Ascending aorta (tissue), 2 donors: ENCODE results near the gene NDUFS6. TPM values are rescaled to one million over a fixed set of nuclear protein-coding genes. Genes with fewer than 3 reads are reported as not detected.

Source experiments
- DNase-seq, 2 donors: peaks; one replicate each; pipeline ENCODE4 v3.0.0-alpha.2; 2019; ENCODE audit warnings: low spot score in 2 of 2
- H3K27ac ChIP-seq, 2 donors: fragments of 200-600 bp; sonication (generic); one replicate each; pipeline ENCODE4 v1.5.1; 2016 to 2017; ENCODE audit warnings: mild to moderate bottlenecking in 1 of 2
- H3K27me3 ChIP-seq: fragments of 200-600 bp; sonication (generic); one replicate; pipeline ENCODE4 v1.5.1; 2017
- H3K36me3 ChIP-seq, 2 donors: fragments of 200-600 bp; sonication (generic); one replicate each; pipeline ENCODE4 v1.5.1; 2016
- H3K4me1 ChIP-seq, 2 donors: fragments of 200-600 bp; sonication (generic); one replicate each; pipeline ENCODE4 v1.5.1; 2016 to 2017; ENCODE audit warnings: mild to moderate bottlenecking in 1 of 2
- H3K4me3 ChIP-seq, 2 donors: fragments of 200-600 bp; sonication (generic); one replicate each; pipeline ENCODE4 v1.5.1; 2016 to 2017; ENCODE audit warnings: mild to moderate bottlenecking in 1 of 2
- H3K9me3 ChIP-seq, 2 donors: fragments of 200-600 bp; sonication (generic); one replicate each; pipeline ENCODE4 v1.5.1; 2016
- intact Hi-C: fragments of 100-400 bp; cut with DNase I; formaldehyde crosslinking; loops from one replicate; pipeline ENCODE4 v1.15.1; 2023
- total RNA-seq: library from RNA; depleted of rRNA; stranded (reverse); fragments of >200 nt; gene quantifications from one replicate; pipeline ENCODE4 v1.1.0, GENCODE V29; 2016
- TF ChIP-seq, protein P1 (sequence below), 3 experiments: fragments of 200-600 bp in 2 of 3; fragments of 450-650 bp in 1 of 3; sonication (generic) in 2 of 3; IDR thresholded peaks; one replicate each; pipeline ENCODE4 v1.5.1; 2016 to 2019; ENCODE audit warnings: antibody characterized with exemption in 3 of 3, mild to moderate bottlenecking in 1 of 3, moderate library complexity in 1 of 3

NDUFS6 gene
- total RNA-seq, 1 donor from 2014 or later, result 29.8 TPM

DNA sequence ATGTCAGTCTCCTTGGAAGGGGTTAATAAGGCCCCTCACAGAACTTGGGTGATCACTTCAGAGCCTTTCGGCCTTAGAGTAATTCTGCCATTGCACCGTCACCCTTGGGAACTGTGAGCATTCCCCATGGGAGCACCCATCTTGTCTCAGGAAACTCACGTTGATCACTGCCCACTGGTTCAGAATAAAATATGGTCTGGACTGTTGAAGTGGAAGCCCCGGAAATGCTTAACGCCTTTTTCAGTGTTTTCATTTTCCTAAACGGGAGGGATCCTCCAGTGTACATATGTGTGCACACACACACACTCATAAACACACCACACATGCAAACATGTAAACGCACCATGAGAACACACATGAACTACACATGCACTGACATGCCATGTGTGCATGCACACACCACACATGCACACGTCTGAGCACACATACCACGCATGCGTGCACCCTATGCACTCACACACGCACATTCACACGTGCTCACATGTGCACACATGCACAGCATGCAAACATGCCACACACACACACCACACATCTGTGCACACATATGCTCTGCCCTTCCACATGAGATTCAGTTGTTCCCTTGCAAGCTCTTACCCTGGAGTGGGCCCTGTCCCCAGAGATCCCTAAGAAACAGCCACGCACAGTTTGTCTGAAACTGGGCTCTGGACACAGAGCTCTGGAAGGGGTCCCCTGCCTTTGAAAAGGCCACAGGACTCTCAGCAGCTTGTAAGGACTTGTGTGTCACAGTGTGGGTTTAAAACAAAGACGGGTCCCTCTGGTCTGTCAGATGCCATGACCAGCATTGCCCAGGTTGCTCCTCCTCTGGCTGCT lies 18.6 kb upstream of the NDUFS6 start:
- TF ChIP-seq, protein P1, sequence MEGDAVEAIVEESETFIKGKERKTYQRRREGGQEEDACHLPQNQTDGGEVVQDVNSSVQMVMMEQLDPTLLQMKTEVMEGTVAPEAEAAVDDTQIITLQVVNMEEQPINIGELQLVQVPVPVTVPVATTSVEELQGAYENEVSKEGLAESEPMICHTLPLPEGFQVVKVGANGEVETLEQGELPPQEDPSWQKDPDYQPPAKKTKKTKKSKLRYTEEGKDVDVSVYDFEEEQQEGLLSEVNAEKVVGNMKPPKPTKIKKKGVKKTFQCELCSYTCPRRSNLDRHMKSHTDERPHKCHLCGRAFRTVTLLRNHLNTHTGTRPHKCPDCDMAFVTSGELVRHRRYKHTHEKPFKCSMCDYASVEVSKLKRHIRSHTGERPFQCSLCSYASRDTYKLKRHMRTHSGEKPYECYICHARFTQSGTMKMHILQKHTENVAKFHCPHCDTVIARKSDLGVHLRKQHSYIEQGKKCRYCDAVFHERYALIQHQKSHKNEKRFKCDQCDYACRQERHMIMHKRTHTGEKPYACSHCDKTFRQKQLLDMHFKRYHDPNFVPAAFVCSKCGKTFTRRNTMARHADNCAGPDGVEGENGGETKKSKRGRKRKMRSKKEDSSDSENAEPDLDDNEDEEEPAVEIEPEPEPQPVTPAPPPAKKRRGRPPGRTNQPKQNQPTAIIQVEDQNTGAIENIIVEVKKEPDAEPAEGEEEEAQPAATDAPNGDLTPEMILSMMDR (IDR thresholded peaks at IDR 0.05), result no peak
- no peak for DNase-seq
- Histone ChIP-seq H3K36me3 (no peaks in the 10 kb centered on the region), H3K4me3 (no peak overlapping the region), H3K4me1 (no peaks in the 10 kb centered on the region), H3K9me3 (no peaks in the 10 kb centered on the region), H3K27ac (no peak overlapping the region), H3K27me3 (no peaks in the 10 kb centered on the region)
- intact Hi-C loops, result no loop called here

DNA sequence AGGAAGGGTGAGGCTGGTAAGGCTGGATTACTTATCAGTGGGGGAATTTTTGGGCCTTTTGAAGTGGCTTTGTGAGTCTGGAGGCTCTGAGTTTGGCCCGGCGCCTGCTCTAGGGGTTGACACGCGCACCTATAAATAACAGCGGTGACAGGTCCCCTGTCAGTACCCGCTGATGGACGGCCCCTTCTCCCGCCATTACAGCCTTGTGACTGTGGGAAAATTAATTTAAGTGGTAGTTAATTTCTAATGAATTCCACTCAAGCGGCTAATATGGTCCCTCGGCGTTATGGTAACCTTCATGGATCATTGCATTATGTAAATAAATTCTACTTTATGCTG lies 18.0 kb upstream of the NDUFS6 start:
- TF ChIP-seq, protein P1 (IDR thresholded peaks at IDR 0.05), result no peak
- Histone ChIP-seq H3K27me3 (no peaks in the 10 kb centered on the region), H3K36me3 (no peaks in the 10 kb centered on the region), H3K9me3 (no peaks in the 10 kb centered on the region), H3K4me3 (no peak overlapping the region), H3K27ac (no peak overlapping the region), H3K4me1 (no peaks in the 10 kb centered on the region)
- intact Hi-C loops, result no loop called here
- DNase-seq, result no peak

DNA sequence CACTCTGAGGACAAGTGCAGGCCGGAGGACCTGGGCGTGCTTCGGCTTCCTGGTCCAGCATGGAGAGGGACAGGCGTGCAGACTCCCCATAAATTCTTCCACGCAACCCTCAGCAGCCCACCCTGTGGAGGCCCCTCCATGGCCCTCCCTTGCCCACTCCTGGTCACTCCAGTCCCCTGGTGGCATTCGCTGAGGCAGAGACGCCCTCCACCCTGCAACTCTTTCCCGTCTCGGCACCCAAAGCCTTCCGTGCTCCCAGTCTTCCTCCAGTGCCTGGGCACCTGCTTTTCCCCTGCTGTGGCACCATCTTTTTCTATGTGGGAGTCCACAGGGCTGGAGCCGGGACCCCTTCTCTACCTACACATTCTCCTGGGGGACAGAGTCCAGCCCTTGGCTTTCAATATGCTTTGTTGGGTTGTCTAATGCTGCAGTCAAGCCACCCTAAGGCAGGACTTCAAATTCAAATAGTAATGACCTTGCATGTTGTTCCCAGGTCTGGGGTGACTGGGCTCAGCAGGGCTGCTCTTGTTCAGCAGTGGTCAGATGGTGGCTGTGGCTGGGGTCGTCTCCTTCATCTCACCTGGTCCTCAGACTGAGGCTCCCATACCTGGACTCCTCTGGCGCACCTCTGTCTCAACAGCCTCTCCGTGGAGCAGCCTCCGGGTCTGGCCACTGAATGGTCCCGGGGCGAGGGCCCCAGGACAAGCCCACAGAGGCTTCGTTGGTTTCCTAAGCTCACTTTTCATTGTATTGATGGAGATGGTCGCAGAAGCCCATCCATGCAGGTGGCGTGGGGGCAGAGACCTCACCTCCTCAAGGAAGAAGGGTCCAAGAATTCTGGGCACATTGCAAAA lies 16.8 kb upstream of the NDUFS6 start:
- intact Hi-C loops, result no loop called here
- no peak for DNase-seq
- Histone ChIP-seq H3K27ac (no peak overlapping the region), H3K4me3 (no peak overlapping the region), H3K27me3 (no peaks in the 10 kb centered on the region), H3K4me1 (no peaks in the 10 kb centered on the region), H3K36me3 (no peaks in the 10 kb centered on the region), H3K9me3 (no peaks in the 10 kb centered on the region)
- TF ChIP-seq, protein P1 (IDR thresholded peaks at IDR 0.05), result no peak

DNA sequence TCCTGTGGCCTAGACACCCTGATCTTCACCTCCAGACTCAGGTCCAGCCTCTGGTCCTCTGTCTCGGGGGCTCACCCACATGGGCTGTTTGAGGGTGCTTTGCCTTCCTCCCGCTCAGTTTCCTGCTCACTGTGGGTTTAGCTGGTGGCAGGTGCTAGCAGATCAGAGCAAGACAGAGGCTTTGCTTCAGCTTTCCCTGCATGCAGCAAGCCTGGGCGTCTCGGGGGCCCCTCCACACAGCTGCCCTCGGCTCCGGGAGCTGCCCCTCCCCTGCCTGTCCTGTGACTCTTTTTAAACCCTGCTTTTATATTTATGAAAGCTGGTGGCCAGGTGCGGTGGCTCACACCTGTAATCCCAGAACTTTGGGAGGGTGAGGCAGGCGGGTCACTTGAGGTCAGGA lies 16.1 kb upstream of the NDUFS6 start:
- Histone ChIP-seq H3K27ac (no peak overlapping the region), H3K4me3 (no peak overlapping the region), H3K4me1 (no peaks in the 10 kb centered on the region), H3K9me3 (no peaks in the 10 kb centered on the region), H3K27me3 (no peaks in the 10 kb centered on the region), H3K36me3 (no peaks in the 10 kb centered on the region)
- DNase-seq, result no peak
- TF ChIP-seq, protein P1 (IDR thresholded peaks at IDR 0.05), result no peak
- intact Hi-C loops, result no loop called here

DNA sequence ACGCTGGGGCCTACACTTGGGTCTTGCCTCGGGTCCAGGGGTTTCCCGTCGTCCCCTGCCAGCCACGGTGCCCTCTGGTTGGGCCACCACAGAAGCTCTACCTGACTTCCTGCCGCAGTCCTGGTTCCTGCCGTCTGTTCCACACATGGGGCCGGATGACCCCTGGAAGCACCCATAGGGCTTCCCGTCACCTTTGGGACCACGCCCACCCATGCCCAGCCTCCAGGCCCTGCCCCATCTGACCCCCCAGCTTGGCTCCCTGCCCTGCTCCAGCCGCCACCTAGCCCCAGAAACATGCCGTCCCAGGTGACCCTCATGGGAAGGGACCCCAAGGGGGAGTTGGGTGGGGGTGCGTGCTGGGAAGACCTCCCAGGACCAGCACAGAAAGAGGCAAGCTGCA lies 15.2 kb upstream of the NDUFS6 start:
- Histone ChIP-seq H3K4me1 (no peaks in the 10 kb centered on the region), H3K27me3 (no peaks in the 10 kb centered on the region), H3K27ac (no peak overlapping the region), H3K4me3 (no peak overlapping the region), H3K9me3 (no peaks in the 10 kb centered on the region), H3K36me3 (no peaks in the 10 kb centered on the region)
- intact Hi-C loops, result no loop called here
- DNase-seq, result no peak
- TF ChIP-seq, protein P1 (IDR thresholded peaks at IDR 0.05), result no peak
